Mucosa of descending colon (tissue), 3 donors: ENCODE results near the gene PCSK6. TPM values are rescaled to one million over a fixed set of nuclear protein-coding genes. Genes with fewer than 3 reads are reported as not detected.
A peak's percentile ranks its signal among the peaks of the same experiment; 100 is the strongest.

Experiments
- ATAC-seq: fragments of 200-7000 bp; cut with Tn5 transposase; one replicate; pipeline ENCODE4 v1.9.1; 2020; ENCODE audit warnings: mild to moderate bottlenecking, moderate library complexity
- DNase-seq, 3 donors: peaks; one replicate each; pipeline ENCODE4 v3.0.0-alpha.2; 2020
- H3K36me3 ChIP-seq: fragments of 200-600 bp; one replicate; pipeline ENCODE4 v1.8.0; 2021; ENCODE audit warnings: low read depth, mild to moderate bottlenecking
- H3K4me1 ChIP-seq: fragments of 200-600 bp; one replicate; pipeline ENCODE4 v1.8.0; 2021; ENCODE audit warnings: low read depth, mild to moderate bottlenecking
- H3K4me3 ChIP-seq: fragments of 200-600 bp; one replicate; pipeline ENCODE4 v1.8.0; 2021; ENCODE audit warnings: mild to moderate bottlenecking
- H3K9me3 ChIP-seq: fragments of 200-600 bp; one replicate; pipeline ENCODE4 v1.8.0; 2021; ENCODE audit warnings: mild to moderate bottlenecking
- intact Hi-C, 2 donors: fragments of 100-400 bp; cut with DNase I in 1 of 2; cut with micrococcal nuclease in 1 of 2; formaldehyde crosslinking; loops; one replicate each; pipeline versions ENCODE4 v1.11.0 to v1.11.1; 2022; cut with DNase I, micrococcal nuclease
- total RNA-seq, 3 donors: library from RNA; stranded (reverse); fragmentation: NEBNext Ultra II Directional in 2 of 3; extraction: Animal tissue kit (Norgen Biotek cat#: 25700) in 2 of 3; gene quantifications; one replicate each; pipeline versions ENCODE4 v1.2.1 to v1.2.4, GENCODE V29; 2021 to 2023
- TF ChIP-seq, protein P1 (sequence below): fragments of 200-600 bp; IDR thresholded peaks from one replicate; pipeline ENCODE4 v1.8.0; 2022; ENCODE audit warnings: antibody characterized with exemption, mild to moderate bottlenecking
- donor health status: DM: no; HTN: no; CAD: no; lungs with moderate emphysema.
- donor health status: DM: no; HTN: no; CAD: no.
- donor health status: DM: no; HTN: yes; CAD: no.

PCSK6 gene
- total RNA-seq, 3 donors from 2014 or later, result 21.3 to 58.4 (median 30.3) TPM

GRCh38 chr15:101372960-101373525 is 116.5 kb downstream of the PCSK6 start:
- peak; percentile 56 for ATAC-seq

DNA sequence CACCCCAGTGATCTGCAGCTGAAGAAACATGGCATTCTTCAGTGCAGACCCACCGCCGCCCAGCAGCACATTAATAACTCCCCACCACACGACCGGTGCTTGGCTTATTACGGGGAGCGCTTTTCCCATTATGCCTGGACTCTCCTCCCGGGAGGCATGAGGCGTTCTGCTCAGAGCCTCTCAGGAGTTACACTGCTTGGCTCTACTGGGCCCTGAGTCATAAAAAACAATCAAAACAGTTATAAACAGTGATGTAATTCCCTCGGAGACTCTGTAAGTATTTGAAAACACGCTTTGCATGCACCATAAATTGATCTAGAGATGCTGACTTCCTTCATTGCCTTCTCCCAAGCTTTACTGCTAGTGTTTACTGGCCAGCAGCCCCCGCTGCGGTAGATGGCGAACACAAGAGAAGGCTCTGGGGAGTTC is 117.3 kb downstream of the PCSK6 start:
- H3K4me1 ChIP-seq, result peaks cover 15% of the 10 kb centered on the region
- TF ChIP-seq, protein P1, sequence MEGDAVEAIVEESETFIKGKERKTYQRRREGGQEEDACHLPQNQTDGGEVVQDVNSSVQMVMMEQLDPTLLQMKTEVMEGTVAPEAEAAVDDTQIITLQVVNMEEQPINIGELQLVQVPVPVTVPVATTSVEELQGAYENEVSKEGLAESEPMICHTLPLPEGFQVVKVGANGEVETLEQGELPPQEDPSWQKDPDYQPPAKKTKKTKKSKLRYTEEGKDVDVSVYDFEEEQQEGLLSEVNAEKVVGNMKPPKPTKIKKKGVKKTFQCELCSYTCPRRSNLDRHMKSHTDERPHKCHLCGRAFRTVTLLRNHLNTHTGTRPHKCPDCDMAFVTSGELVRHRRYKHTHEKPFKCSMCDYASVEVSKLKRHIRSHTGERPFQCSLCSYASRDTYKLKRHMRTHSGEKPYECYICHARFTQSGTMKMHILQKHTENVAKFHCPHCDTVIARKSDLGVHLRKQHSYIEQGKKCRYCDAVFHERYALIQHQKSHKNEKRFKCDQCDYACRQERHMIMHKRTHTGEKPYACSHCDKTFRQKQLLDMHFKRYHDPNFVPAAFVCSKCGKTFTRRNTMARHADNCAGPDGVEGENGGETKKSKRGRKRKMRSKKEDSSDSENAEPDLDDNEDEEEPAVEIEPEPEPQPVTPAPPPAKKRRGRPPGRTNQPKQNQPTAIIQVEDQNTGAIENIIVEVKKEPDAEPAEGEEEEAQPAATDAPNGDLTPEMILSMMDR, result no peak
- intact Hi-C loops, result no loop called here
- ATAC-seq, result peak; percentile 84
- no peak overlapping the region for H3K4me3 ChIP-seq
- peak in 1 of 3 donors; percentile 22 for DNase-seq
- H3K9me3 ChIP-seq, result no peaks in the 10 kb centered on the region
- no peaks in the 10 kb centered on the region for H3K36me3 ChIP-seq

More at GRCh38 chr15:101372960-101373525, 116.5 kb downstream of the PCSK6 start:
- Histone ChIP-seq H3K9me3 (no peaks in the 10 kb centered on the region), H3K4me1 (peaks cover 15% of the 10 kb centered on the region), H3K4me3 (no peak overlapping the region), H3K36me3 (no peaks in the 10 kb centered on the region)
- DNase-seq, result peak in 1 of 3 donors; percentile 16
- intact Hi-C loops, result no loop called here
- TF ChIP-seq, protein P1, result no peak

GRCh38 chr15:101371519-101371918 is 118.0 kb downstream of the PCSK6 start:
- TF ChIP-seq, protein P1, result no peak
- peaks cover 15% of the 10 kb centered on the region for H3K4me1 ChIP-seq
- no peaks in the 10 kb centered on the region for H3K36me3 ChIP-seq
- ATAC-seq (no peak), DNase-seq (no peak)
- no peak overlapping the region for H3K4me3 ChIP-seq
- H3K9me3 ChIP-seq, result no peaks in the 10 kb centered on the region
- intact Hi-C loops, result no loop called here

- H3K36me3 ChIP-seq, result no peaks in the 10 kb centered on the region
- H3K4me1 ChIP-seq, result peaks cover 15% of the 10 kb centered on the region
- DNase-seq (no peak), ATAC-seq (no peak)
- H3K4me3 ChIP-seq, result no peak overlapping the region
- no peaks in the 10 kb centered on the region for H3K9me3 ChIP-seq
- intact Hi-C loops, result no loop called here
- TF ChIP-seq, protein P1, result no peak
These were observed 118.4 kb downstream of the PCSK6 start for GRCh38 chr15:101371081-101371480.

- ATAC-seq, result no peak
- Histone ChIP-seq H3K36me3 (no peaks in the 10 kb centered on the region), H3K4me3 (no peak overlapping the region), H3K9me3 (no peaks in the 10 kb centered on the region), H3K4me1 (peaks cover 15% of the 10 kb centered on the region)
- no peak for DNase-seq
- intact Hi-C loops, result no loop called here
- TF ChIP-seq, protein P1, result no peak
These were observed 119.0 kb downstream of the PCSK6 start for GRCh38 chr15:101370330-101371024.
